Activated T-cell treated with anti-CD3 and anti-CD28 coated beads, Interleukin-2, amount 50 U/mL, for 48 hours (primary cell): ENCODE measurements around the gene LRGUK.
"Not testable (repeated sequence)": the region's sequence is repeated elsewhere in the genome, so short reads cannot be mapped to it uniquely, and the experiment has no call there.

ENCODE experiments used
- DNase-seq, 2 experiments: peaks; one replicate each; pipeline ENCODE4 v3.0.0-alpha.2; 2020

The LRGUK gene

DNA sequence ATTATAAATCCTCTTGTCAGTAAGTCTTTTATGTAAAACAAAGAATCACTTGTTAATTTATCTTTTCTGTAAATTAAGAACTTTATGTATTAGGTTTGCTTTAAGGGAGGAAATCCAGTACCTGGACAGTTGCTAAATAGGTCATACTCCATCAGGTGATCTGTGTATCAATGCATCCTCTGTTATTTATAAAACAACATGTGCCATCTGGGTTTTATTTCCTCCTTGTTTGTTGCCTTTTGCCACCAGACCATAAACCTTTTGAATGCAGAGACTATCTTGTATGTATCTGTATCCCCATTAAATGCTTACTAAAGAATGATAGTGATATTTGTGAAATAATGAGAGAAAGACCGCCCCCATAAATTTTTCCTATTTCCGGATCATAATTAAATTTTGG lies 119.6 kb downstream of the LRGUK start:
- DNase-seq = no peak

DNA sequence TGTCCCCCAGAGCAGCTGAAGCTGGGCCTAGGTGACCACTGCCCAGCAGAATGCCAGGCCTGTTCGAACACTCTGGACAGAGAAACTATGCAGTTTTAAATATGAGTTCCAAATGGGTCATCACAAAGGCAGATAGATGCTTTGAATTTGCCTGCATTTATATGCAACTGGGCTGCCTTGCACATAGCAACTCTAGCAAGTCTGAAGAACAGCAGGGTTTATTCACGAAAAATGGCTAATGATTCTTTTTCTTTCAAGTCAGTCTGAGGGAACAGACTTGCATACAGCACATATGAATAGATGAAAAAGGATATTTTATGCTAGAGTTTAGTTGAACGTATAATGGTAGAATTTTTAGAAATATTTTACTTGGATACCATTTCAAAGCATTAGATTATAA lies 121.1 kb downstream of the LRGUK start:
- DNase-seq = no peak

DNA sequence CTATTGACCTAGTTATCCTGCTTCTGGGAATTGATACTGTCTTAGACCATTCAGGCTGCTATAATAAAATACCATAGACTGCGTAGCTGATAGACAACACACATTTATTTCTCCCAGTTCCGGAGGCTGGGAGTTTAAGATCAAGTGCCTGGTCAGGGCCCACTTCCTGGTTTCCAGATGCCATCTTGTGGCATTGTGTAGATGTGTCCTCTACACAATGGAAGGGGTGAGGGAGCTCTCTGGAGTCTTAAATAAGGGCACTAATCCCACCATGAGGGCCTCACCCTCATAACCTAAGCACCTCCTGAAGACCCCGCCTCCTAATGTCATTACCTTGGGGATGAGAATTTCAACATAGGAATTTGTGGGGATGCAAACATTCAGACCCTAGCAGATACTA lies 127.2 kb downstream of the LRGUK start:
- no peak for DNase-seq

- no peak for DNase-seq
These were observed 128.7 kb downstream of the LRGUK start for GRCh38 chr7:134255814-134256213.

- no peak for DNase-seq
These were observed 135.2 kb downstream of the LRGUK start for GRCh38 chr7:134262322-134262721.

GRCh38 chr7:134276951-134277350 lies 149.8 kb downstream of the LRGUK start:
- DNase-seq = no peak

DNA sequence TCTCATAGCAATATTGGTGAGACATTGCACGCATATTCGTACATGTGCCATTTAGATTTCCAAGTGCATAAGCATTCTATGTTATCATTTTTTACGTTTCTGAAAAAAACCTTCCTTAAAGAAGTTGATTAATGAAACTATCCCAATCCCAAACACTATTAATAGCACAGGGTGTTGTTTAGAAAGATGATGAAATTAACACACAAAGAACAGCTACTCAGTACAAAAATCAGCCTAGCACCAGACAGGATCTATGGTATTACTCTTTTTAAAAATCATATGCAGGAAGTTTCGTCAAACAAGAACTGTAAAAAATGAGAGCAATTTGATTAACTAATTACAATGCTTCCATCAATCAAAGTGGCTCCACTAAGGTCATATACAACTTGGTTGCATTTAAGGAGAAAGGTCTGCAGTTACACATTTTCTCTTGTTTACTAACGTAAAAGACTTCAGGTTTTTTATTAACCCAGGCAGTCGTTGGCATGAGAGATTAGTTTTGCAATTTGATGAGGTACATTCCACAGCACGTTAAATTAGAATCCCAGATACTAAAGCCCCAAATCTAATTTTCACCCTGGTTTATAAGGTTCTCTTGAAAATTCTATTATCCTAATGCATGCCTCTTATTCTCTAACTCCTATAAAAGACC lies 151.5 kb downstream of the LRGUK start:
- no peak for DNase-seq

DNA sequence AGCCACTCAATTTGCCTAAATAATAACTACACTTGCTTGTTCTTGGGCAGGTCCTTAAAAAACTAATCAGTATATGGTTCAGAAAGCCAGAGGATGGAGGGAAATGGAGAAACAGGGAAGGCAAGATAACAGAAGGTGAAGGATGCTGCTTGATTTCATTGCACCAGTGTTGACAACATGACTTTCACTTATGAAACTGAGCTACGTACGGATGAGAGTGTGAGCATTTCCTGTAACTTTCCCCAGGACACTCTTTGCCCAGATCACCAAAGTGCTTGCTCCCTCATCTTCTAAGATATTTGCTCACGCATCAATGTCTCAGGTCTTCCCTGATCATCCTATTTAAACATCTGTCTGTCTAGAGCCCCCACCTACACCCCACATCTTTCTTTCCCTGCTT lies 152.2 kb downstream of the LRGUK start:
- no peak for DNase-seq

DNA sequence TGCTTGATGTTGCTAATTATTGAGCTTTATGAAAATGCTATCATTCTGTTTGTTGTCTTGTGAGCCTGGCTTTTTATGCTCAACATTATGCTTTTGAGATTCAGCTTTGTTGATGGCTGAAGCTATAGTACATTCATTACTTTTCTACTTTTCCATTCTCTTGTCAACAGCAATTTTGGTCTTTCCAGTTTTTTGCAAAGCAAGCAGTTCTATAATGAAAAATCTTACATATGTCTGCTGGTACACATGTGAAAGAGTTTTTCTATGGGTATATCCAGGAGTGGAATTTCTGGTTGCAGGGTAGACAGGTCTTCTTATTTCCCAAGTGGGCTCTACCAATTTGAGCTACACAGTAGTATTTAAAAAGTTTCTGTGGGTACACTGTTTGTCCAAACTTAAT lies 152.8 kb downstream of the LRGUK start:
- DNase-seq = no peak

DNA sequence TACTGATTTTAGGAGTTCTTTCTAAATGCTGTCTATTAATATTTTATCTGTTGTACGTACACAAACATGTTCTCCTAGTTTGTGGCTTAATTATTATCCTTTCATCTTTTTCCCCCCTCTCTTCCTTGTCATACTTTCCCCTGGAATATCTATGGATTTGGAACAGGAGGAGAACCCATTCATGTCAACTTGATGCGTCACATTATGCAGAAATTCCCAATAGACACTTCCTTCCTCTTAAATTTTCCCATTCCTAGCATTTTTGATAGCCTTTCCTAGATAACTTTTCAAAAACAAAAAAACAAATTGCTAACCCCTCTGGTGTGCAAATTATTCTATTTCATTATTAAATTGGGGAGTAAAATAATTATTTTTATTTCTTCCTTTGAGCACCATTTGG lies 153.4 kb downstream of the LRGUK start:
- no peak for DNase-seq

DNA sequence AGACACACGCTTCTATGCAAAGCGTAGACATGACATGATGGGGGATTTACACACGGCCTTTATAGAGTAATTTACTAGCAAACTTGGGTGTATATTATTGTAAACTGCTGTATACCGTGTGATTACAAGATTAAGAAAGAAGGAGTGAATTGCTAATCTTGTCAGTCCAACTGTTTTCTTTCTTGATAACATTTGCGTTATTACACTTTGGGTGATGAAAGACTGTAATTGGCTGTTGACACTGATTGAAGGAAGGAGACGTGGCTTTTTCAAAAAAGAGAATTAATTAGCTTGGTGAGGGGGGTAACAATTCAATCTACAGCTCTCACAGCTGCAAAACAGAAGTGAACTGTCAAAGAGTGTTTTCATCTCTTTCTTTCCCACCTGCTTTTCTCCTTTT lies 156.9 kb downstream of the LRGUK start:
- no peak for DNase-seq

DNA sequence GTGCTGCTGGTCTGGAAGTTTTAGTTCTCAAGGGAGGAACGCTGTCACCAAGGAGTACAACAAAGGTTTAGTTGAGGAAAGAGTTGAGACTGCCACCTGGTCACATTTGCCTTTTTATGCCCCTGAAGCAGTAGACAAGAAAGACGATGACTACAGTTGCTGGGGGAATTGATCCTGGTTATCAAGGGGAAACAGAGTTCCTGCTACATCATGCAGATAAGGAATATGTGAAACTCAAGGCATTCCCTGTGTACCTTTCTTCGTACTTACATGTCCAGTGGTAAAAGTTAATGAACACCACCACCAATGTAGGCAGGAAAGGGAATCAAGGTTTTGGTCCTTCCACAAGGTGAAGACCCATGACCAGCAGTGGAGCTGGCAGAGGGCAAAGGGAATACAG lies 157.8 kb downstream of the LRGUK start:
- no peak for DNase-seq

DNA sequence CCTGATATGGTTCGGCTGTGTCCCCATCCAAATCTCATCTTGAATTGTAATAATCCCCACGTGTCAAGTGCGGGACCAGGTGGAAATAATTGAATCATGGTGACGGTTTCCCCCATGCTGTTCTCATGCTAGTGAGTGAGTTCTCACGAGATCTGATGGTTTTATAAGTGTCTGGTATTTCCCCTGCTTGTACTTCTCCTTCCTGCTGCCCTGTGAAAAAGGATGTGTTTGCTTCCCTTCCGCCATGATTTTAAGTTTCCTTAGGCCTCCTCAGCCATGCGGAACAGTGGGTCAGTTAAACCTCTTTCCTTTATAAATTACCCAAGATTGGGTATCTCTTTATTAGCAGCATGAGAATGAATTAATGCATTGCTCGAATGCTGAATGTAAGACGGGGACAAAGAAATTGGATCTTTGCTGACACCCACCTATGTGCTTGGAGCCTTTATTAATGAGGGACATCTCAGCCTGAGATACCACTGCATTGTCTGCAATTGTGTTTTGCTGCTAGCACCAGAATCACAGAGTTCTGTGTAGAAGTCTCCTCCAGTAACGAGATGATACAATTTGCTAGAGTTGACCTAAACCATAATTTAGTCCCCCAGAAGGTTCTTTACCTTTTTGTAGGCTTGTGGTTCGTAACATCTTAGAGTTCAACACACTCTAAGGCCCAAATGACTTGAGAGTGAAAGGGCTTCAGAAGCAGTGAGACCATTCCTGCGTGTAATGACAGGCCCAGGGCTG lies 160.9 kb downstream of the LRGUK start:
- DNase-seq = no peak

- no peak for DNase-seq
These were observed 162.3 kb downstream of the LRGUK start for GRCh38 chr7:134289423-134289822.

- no peak for DNase-seq
These were observed 162.7 kb downstream of the LRGUK start for GRCh38 chr7:134289841-134290240.

DNA sequence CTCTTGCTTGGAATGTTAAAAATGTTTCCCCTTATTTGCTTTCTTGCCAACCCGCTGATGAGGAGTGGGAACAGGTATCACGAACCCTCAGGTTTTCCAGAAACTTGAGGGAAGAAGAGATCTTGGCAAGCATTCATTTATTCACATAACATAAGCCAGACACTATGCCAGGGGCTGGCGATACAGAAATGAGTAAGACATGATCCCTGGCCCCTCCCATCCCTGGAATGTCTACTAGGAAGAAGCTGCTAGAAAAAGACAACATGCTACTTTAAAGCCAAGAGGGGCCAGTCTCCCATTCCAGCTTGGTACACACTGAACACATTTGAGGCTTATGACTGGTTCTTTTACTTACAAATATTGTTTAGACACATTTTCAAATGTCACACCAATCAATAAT lies 163.1 kb downstream of the LRGUK start:
- no peak for DNase-seq

DNA sequence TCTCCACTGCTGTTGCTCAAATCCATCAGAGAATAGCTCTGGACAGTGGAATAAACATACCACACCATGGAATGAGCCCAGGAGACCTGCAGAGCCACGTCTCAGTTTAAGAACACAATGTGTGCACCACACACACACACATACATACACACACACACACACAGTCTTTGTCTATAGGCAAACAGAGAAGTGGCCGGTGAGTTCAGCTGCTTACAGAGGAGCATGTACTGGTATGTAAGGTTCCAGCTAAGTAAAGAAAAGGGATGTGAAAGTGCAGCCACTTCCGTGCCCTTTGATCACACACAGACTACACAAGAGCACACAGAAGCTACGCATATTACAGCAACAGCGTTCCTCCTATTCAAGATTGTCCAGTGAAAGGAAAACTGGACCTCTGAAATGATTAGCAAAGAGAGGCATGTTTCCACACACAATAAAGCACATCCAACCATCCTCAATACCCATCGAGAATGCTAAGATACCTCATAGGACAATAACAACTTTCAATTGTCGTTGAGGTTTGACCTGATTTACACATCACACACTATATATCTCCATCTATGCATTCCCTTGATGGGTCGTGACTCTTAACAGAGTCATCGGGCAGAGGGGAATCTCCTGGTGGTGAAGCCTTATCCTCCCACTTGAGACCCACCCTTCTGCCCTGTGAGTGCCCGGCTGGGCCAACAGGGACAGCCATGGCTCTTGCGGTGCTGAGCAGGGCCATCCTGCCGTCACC lies 166.0 kb downstream of the LRGUK start:
- DNase-seq = no peak

DNA sequence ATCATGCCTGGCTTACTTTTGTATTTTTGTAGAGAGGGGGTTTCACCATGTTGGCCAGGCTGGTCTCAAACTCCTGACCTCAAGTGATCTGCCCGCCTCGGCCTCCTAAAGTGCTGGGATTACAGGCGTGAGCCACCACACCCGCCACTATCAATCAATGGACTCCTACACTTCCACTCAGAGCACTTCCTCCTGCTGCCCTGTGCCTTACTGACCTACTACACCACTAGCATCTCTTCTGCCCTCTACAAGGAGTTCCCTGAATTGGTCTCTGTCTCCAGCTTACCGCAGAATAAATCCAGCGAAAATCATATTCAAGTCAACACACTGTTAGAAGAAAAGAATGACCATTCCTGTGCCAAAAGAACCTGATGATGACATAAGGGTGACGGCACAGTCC lies 168.8 kb downstream of the LRGUK start:
- not testable (repeated sequence) for DNase-seq

DNA sequence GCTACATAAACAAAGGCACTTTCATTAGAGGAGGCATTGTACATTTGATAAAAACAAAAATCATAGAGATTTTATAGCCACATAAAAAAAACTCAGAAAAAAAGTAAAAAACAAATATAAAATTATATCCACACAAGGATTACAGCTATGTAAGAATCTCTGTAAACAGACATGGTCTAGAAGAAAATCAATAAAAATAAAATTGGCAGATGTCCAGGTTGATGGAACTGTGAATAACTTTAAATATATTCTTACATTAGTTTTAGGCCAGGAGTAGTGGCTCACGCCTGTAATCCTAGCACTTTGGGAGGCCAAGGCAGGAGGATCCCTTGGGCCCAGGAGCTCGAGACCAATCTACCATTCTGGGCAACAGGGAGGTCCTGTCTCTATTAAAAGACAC lies 170.3 kb downstream of the LRGUK start:
- no peak for DNase-seq

DNA sequence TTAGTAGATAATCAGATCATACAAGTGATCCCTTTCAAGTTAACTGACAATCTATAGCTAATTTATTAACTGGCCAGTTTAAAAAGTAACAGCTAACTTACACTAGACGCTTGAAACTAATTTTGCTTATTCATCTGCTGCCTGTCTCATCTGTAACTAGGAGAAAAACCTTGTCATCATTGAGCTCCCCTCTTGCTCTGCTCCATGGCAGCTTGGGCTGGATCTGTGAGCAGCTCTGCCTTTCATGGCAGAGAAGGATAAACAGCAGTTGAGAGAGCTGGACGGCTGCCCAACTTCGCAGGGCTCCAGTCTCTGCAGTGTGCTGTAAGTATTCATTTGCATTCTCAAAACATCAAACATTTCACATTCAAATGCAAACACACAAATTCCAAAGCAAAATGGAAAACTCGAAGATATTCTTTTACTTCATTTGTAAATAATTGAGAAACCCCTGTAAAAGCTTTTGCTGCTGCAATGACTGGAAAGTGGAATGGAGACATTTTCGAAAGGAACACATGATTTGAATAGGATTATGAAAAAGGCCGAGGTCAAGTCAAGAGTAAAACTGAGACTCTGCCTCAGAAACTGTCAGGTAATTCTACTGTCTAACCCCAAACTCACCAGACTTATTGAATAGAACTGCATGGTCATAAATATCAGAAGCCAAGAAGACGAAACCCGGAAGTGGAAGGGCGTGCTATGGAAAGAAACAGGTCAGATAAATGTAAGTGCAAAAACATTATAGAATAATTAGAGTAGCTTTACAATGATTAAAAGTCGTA lies 172.0 kb downstream of the LRGUK start:
- DNase-seq = no peak

GRCh38 chr7:134300988-134301387 lies 173.8 kb downstream of the LRGUK start:
- DNase-seq = no peak

- no peak for DNase-seq
These were observed 174.5 kb downstream of the LRGUK start for GRCh38 chr7:134301592-134301991.

- DNase-seq = no peak
These were observed 175.0 kb downstream of the LRGUK start for GRCh38 chr7:134302120-134302519.
